ENCODE data around the gene GPATCH11.

The GPATCH11 gene

GRCh38 chr2:37083873-37084794 is at the start of gene GPATCH11, which contains the start of gene HEATR5B:
TSS of gene GPATCH11 (plus strand) at chr2:37084518. CDS start at chr2:37088382, 3,864 bp downstream.
TSS of gene HEATR5B (minus strand) at chr2:37084372. CDS start at chr2:37083414, 958 bp downstream.
- FAIRE-seq = peak; percentile 90

GRCh38 chr2:37037771-37038170 is 46.5 kb upstream of the GPATCH11 start:
- FAIRE-seq = no peak

- no peak for FAIRE-seq
Measured at GRCh38 chr2:37039580-37039979, 44.7 kb upstream of the GPATCH11 start.

GRCh38 chr2:37052600-37053332 is 31.6 kb upstream of the GPATCH11 start:
- FAIRE-seq = no peak

GRCh38 chr2:37059841-37060240 is 24.5 kb upstream of the GPATCH11 start:
- no peak for FAIRE-seq

DNA sequence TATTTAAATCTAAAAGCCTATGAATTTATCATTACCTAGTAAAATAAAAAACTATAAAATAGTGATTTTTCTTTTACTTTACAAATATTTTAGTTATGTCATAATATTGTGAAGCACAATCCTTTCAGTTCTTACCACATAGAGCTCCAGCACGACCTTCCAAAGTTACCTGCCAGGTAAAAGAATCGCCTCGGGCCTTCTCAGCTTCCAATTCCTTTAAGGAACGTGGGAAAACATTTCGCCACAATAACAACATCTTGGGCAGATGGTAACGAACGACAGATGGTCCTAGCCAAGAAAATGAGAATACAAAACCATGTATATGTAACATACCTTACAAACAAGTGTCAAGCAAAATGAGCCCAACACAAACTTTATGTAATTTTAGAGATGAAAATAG is 23.9 kb upstream of the GPATCH11 start:
- FAIRE-seq = no peak

DNA sequence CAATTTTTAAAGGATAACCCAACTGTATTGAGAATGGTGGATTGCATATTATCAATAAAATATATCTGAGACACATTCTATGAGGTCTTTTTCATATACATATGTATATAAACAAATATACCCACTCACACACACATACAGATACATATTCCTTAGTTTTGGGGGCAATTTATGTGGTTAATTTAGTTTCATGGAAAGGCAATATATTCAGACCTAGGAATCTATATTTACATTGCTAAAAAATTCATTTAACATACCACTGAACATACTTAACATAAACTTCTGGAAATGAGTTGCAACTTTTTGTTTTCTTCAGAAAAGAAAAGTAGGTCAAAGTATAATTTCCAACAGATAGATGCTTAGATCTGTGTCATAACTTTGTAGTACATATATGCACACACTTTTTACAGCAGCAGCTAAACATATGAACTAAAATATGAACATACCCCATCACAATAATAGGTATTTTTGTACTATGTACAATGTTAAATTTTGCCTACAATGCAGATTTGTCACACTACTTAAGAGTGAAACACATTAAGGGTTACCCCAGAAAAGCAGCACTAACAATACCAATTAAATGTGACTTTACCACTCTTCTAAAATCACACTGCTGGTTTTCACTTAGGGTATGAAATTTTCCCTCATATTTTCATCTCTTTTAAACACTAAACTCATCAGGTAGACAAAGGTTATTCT is 23.2 kb upstream of the GPATCH11 start:
- no peak for FAIRE-seq

- FAIRE-seq = no peak
Measured at GRCh38 chr2:37061776-37062175, 22.5 kb upstream of the GPATCH11 start.

DNA sequence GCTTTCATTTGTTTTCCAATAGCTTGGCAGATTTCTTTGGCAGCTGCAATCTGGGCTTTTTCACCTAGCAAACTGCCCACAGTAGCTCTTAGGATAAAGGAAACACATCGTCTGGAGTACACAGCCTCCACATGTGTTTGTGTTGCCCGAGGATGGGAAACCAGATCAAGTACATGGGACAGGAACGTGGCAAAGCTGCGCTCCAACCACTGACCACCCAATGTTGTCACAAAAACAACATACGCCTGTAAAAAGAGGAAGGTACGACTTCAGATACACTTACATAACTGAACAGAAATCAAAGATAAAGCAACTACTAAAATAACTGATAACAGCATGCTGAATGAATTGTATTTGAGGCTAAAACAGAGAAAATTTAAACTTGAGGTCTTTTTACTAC is 15.6 kb upstream of the GPATCH11 start:
- FAIRE-seq = no peak

DNA sequence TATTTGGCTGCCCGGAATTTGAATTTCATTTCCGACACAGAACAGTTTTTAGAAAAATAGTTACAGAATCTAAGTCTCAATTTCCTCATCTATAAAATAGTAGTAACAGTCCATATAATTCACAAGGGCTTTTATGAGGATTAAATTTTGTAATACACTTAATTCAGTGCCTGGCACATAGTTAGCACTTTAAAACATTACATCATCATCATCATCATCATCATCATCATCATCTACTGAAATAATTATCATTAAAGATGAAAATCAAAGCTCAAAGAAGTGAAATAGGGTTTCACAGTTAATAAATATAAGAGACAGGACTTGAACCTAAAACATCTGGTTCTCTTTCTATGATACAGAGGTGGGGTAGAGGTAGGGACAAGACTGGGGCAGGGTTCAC is 13.4 kb upstream of the GPATCH11 start:
- no peak for FAIRE-seq

GRCh38 chr2:37080266-37080665 is 4.1 kb upstream of the GPATCH11 start:
- no peak for FAIRE-seq

DNA sequence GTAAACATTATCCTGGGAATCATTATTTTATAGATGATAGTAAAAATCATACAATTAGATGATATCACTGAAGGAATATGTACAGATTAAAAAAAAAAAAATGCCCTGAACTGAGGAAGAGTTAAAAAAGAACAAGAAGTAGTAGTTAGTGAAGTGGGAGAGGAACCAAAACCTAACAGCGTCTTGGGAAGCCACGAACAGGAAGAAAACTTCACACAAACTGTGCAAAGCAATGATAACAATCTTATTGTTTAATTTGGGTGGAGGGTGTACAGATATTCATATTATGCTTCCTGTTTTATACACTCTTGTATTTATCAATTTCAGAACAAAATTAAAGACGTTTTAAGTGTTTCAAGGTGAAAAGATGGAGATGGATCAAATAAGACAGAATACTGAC is 3.6 kb upstream of the GPATCH11 start:
- FAIRE-seq = no peak

GRCh38 chr2:37084797-37085196 is 479 bp downstream of the GPATCH11 start:
- no peak for FAIRE-seq

GRCh38 chr2:37085731-37086147 is 1.4 kb downstream of the GPATCH11 start:
- no peak for FAIRE-seq

DNA sequence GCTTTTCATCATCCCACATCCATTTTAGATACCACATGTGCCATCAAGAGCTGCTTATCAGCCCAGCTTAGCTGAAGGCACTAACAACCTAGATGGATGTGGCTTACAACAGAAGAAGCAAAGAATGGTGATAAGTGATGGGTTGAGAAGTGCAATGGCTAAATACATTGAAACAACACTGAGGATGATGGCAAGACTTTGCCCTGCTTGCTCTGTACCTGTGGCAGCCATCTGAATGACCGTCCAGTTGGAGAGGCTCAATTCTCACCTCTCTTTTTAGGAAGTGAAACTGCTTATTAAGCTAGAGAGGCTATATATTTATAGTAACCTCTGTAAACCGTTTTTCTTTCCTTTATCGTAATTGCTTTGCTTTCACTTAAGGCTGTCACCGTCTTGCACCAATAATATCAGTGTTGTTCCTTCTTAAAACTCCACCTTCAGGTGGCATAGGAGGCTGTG is 5.7 kb downstream of the GPATCH11 start:
- no peak for FAIRE-seq

DNA sequence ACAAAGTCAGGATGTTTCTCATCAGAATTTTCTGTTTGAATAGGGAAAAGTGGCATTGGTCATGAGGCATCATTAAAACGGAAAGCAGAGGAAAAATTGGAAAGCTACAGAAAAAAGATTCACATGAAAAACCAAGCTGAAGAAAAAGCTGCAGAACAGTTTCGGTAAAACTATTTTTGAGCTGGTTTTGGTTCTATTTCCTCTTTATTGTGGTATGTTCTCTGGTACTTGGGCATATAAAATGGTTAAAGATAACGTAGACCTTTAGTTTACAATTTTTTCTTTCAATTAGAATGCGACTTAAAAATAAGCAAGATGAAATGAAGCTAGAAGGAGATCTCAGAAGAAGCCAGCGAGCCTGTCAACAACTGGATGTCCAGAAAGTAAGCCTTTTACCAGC is 7.6 kb downstream of the GPATCH11 start:
- no peak for FAIRE-seq

GRCh38 chr2:37096568-37096967 is 12.2 kb downstream of the GPATCH11 start:
- FAIRE-seq = no peak

- no peak for FAIRE-seq
Measured at GRCh38 chr2:37098416-37099118, 14.2 kb downstream of the GPATCH11 start.

- no peak for FAIRE-seq
Measured at GRCh38 chr2:37100054-37100453, 15.7 kb downstream of the GPATCH11 start.

DNA sequence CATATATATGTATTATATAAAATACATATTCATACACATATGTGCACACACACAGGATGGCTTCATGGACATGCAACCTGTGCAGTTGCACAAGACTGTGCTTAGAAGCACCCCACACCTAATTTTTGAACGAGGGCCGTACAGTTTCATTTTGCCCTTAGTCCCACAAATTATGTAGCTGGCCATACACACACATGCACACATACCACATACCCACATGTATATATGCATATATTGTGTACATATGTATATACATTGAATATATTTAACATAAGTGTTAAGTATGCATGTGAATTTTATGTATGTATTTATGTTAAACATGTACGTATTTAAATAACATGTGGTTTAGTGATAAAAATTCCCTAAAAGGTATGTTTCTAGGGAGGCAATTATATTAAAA is 18.3 kb downstream of the GPATCH11 start:
- FAIRE-seq = no peak

DNA sequence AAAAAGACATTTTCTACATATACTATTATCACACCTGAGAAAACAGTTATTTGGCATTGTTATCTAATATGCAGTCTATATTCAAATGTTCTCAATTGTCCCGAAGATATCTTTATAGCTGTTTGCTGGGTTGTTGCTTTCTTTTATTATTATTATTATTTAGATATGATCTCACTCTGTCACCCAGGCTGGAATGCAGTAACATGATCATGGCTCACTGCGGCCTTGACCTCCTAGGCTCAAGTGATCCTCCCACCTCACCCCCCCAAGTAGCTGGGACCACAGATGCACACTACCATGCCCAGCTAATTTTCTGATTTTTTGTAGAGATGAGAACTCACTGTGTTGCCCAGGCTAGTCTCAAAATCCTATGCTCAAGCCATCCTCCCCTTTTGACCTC is 19.9 kb downstream of the GPATCH11 start:
- no peak for FAIRE-seq

DNA sequence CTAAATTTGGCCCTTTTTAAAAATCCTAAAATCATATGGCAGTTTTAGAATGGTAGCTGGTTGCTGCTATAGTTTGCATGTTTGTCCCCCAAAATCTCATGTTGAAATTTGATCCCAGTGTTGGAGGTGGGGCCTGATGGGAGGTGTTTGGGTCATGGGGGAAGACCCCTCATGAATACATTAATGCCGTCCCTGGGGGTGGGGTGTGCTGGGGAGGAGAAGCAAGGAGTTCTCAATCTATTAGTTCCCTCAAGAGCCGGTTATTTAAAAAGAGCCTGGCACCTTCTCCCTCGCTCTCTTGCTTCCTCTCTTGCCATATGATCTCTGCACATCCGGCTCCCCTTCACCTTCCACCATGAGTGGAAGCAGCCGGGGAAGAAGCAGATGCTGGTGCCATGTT is 20.8 kb downstream of the GPATCH11 start:
- FAIRE-seq = no peak

DNA sequence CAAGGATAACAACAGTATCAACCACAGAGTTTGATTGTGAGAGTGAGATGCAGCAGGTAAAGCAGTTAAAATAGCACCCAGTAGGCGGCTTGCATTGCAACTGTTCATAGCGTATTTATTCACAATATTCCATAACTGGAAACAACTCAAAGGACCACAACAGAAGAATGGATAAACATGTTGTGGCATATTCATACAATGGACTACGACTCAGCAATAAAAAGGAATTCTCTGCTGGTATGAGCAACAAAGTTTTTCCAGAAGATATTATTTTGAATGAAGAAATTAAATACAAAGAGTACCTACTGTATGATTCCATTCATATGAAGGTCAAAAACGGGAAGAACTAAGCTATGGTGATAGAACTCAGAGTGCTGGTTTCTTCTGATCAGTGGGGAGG is 25.2 kb downstream of the GPATCH11 start:
- FAIRE-seq = no peak
